Activated CD8-positive, alpha-beta memory T cell treated with anti-CD3 and anti-CD28 coated beads, Interleukin-2, amount 50 U/mL, for 24 hours (primary cell): ENCODE measurements around the gene NUBP2.

Source experiments
- DNase-seq: peaks from one replicate; pipeline ENCODE4 v3.0.0-alpha.2; 2020; ENCODE audit errors: extremely low read depth

NUBP2 gene, protein sequence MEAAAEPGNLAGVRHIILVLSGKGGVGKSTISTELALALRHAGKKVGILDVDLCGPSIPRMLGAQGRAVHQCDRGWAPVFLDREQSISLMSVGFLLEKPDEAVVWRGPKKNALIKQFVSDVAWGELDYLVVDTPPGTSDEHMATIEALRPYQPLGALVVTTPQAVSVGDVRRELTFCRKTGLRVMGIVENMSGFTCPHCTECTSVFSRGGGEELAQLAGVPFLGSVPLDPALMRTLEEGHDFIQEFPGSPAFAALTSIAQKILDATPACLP

GRCh38 chr16:1782408-1783264 is at the start of gene NUBP2, which contains the start of gene SPSB3:
Gene NUBP2, plus strand, starts transcription at chr16:1782960. Its CDS starts 61 bp downstream, at chr16:1783021.
Gene SPSB3, minus strand, starts transcription at chr16:1782571. Its CDS starts 1,088 bp downstream, at chr16:1781483.
- peak; percentile 95 for DNase-seq

GRCh38 chr16:1734123-1734522 is 48.6 kb upstream of the NUBP2 start:
- DNase-seq = no peak

GRCh38 chr16:1734816-1735215 is 47.9 kb upstream of the NUBP2 start:
- no peak for DNase-seq

DNA sequence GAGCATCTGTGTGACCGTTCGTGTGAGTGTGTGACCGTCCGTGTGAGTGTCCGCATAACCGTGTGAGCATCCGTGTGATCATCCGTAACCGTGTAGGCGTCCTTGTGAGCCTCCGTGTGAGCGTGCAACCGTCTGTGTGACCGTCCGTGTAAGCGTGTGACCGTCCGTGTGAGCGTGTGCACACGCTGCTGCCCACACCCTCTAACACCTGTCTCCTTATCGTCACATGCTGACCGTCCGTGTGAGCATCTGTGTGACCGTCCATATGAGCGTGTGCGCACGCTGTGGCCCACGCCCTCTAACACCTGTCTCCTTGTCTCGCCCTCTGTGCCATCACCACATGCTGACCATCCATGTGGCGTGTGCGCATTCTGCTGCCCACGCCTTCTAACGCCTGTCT is 42.5 kb upstream of the NUBP2 start:
- no peak for DNase-seq

GRCh38 chr16:1740781-1741490 is 41.8 kb upstream of the NUBP2 start:
- no peak for DNase-seq

DNA sequence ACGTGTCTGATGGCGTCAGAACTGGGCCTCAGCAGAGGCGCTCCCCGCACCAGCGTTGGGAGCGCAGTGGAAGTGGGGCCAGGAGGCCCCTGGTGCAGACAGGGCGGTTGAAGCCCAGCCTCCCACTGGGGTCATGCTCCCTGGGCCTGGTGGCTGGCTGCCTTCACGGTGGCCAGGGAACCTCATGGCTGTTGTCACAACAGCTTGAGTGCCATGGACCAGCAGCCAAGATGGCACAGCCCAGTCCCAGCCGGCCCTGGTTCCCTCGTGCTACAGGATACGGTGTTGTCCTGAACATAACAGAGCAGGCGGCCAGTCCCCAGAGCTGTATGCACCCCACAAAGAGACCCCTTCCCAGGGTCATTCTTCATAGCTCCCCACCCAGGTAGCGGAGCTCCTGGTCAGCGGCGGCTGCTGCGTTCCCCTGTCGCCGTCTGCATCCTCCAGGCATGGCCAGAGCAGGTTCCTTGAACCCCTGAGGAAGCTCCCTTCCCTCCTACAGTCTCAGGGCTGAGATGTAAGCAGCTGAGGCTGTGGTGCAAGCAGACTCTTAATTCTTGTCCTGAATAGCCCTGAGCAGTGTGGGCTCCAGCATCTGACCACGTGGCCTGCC is 41.1 kb upstream of the NUBP2 start:
- DNase-seq = no peak

GRCh38 chr16:1743376-1744337 is 39.1 kb upstream of the NUBP2 start:
- DNase-seq = no peak

GRCh38 chr16:1744338-1744840 is 38.4 kb upstream of the NUBP2 start:
- no peak for DNase-seq

- DNase-seq = no peak
Observed at GRCh38 chr16:1745181-1745899, 37.4 kb upstream of the NUBP2 start.

DNA sequence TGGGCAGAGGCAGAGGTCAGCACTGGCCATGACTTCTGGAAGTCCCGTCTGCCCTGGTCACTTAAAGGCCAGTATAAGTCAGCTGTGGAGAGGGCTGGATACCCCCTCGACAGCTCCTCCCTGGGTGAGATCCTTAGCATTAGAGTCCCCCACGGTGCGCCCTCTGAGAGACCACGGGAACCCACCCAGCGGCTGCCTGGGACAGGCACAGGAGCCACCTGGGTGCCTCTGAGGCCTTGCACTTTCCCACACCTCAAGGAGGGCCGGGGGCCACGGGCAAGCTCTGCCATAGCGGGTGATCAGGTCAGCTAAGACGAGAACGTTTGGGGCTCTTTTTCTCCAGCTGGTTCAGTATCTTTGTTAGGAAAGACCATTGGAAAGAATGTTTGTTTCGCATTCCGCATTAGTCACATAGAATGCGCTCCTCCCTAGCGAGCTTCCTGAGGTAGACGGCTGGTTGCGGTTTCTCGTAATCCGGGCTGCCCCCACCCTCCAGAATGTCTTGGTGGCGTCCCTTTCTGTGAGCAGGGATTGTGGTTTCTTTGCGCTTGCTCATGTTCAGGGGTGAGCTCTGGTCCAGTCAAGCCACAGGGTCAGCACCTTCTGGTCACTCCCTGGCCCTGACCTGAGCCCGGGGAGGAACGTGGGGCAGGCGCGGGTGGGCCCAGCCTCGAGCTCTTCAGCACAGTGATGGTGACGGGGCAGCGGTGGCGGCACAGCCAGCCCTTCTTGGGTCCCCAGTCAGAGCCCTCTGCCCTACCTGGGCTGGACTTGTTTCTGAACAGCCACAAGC is 36.7 kb upstream of the NUBP2 start:
- DNase-seq = no peak

- no peak for DNase-seq
Observed at GRCh38 chr16:1746693-1747195, 36.0 kb upstream of the NUBP2 start.

GRCh38 chr16:1747934-1748333 is 34.8 kb upstream of the NUBP2 start:
- no peak for DNase-seq

DNA sequence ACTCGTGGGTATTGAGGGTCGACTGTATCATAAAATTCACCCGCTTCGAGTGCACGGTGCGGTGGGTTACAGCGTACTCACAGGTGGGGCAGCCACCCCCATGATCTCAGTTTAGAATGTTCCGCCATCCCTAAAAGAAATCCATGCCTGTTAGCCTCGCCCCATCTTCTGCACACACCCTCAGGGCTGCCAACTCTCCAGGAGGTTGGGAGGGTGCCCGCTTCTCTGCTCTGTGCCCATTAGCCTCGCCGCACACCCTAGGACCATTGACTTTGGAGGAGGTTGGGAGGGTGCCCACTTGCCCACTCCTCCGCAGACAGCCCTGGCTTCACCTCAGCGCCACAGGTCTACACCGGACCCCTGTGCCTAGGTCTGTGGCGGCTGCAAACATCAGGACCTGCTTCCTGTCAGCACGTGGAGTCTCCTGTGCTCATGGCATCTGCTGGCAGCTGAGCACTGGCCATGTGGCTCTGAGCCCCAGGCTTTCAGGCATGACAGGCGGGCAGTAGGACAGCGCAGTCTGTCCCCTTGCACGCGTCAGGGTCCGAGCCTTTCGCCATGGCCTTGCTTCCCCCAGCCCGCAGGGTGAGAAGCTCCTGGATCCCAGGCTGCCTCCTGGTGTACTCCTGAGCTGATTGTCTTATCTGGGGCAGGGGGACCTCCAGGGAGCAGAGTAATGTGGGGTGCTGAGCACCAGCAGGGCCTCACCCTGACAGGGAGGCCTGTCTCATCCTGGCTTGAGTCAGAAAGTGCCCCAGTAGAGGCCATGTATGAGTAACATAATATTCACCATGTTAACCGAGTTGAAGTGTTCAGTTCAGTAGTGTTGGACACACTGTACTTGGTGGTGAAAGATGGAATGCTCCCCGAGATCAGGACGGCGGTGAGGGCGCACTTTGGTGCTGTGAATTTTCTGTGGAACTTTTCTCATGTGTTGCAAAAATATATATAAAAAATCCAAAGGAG is 33.3 kb upstream of the NUBP2 start:
- no peak for DNase-seq

DNA sequence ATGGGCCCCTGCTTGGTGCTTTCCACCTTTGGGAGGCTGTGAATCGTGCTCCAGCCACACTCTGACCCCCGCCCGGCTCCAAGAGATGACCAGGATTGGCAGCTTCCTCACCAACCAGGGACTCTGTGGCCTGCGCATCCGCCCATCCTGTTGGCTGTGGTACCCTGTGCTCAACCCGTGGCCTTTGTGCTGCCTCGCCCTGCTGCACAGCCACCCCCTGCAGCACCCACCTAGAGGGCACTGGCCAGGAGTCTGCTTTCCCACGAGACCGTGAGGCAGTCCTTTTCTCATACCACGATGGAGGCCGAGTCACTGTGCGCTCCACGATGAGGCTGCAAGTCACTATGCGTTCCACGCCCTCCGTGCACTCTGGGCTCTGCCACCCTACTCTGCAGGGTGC is 30.8 kb upstream of the NUBP2 start:
- no peak for DNase-seq

GRCh38 chr16:1752853-1753252 is 29.9 kb upstream of the NUBP2 start:
- DNase-seq = no peak

DNA sequence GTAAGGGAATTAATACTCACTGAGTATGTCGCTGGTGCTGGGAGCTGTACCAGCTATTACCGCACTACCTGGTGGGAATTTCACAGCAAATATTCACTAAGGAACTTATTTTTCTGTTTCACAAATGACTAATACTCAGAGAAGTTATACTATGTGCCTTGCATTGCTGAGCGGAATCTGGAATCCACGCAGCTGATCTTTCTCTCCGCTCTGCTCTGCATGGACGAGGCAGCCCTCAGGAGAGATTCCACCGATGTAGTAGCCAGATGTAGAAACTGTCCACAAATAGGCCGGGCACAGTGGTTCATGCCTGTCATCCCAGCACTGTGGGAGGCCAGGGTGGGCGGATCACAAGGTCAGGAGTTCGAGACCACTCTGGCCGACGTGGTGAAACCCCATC is 28.6 kb upstream of the NUBP2 start:
- DNase-seq = no peak

DNA sequence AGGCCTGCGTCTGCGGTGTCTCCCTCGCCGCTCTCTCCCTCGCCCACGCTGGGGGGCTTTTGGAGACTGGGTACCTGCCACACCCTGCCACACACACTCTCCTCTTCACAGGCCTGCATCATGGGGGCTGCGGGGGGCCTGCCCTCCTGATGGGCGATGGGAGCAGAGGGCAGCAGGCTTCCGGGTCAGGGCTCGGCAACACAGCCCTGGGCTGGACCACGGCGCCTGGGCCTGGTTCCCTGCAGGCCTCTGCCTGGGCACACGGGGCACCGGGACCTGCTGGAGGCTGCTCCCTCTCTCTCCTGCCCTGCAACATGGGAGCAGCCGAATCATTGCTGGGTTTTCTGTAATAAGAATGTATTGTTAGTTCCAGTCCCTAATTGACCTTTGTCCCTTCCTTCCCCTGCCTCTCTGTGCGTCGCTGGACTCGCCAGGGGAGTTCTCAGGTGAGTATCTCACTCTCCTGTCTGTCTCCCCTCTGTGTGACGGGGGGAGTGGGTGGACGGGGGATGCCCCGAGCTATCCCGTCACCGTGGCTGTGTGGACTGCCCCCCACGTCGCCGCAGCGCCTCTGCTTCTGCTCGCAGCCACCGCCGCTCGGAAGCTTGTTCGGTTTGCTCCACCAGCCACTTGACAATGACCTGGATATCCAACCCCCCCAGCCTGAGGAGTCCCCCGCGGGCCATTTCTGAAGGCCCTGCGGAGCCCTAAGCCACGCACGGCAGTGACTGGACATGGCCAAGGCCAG is 24.9 kb upstream of the NUBP2 start:
- no peak for DNase-seq
